ENCODE measurements around the gene ETV5. TPM values are rescaled to one million over a fixed set of nuclear protein-coding genes. Genes with fewer than 3 reads are reported as not detected.

Gene ETV5
- total and polyA plus RNA-seq, 2 donors (not counting 3 experiments of a cell fraction or from before 2014, with no cell fraction given), result 8.8 to 40.9 TPM

DNA sequence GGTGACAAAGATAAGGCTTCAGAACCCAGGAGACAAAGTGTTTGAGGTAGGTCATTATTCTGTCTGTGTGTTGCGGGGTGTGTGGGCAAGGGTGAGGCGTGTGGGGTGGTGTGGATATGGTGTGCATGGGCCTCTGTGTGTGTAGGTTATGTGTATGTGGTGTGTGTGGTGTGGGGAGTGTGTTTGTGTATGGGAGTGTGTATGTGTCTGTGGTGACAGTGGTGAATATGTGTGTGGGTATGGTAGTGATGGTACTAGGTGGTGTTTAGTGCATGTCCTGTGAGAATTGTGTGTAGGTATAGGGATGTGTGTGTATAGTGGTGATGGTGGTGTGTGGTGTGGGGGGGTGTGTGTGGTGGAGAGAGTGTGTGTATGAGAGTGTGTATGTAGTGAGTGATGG is 16.2 kb upstream of the ETV5 start:
- Histone ChIP-seq H3K79me2 (ENCODE audit: control insufficient read depth, insufficient read depth, low read length) (no peaks in the 10 kb centered on the region), H3K9ac (replicated peaks; ENCODE audit: extremely low read depth, insufficient read depth, low read length) (no peak overlapping the region), H4K20me1 (replicated peaks; ENCODE audit: control insufficient read depth, extremely low read depth, insufficient read depth, low read length) (no peaks in the 10 kb centered on the region), H2AFZ (ENCODE audit: low read depth, low read length) (no peak overlapping the region), H3K9me1 (replicated peaks; ENCODE audit: control insufficient read depth, extremely low read depth, insufficient read depth, low read length) (no peaks in the 10 kb centered on the region), H3K9me3 (replicated peaks; ENCODE audit: control insufficient read depth, insufficient read depth, low read length) (no peaks in the 10 kb centered on the region), H3K36me3 (ENCODE audit: control insufficient read depth in 2 of 2, extremely low read depth in 1 of 2, insufficient read depth in 2 of 2, low read length in 2 of 2) (no peaks in the 10 kb centered on the region), H3K4me2 (ENCODE audit: insufficient read depth, low read length) (no peak overlapping the region), H3K4me3 (replicated peaks in 1 of 3; ENCODE audit: insufficient read depth in 1 of 3, low read depth in 1 of 3, low read length in 3 of 3) (no peak overlapping the region), H3K27ac (ENCODE audit: insufficient read depth, low read depth, low read length) (no peak overlapping the region), H3K4me1 (ENCODE audit: control insufficient read depth, extremely low read depth, insufficient read depth, low read length) (no peaks in the 10 kb centered on the region), H3K27me3 (ENCODE audit: control insufficient read depth in 2 of 2, insufficient read depth in 2 of 2, low read length in 2 of 2) (peaks cover 5 to 7% of the 10 kb centered on the region in 2 experiments)
- POLR2A ChIA-PET, result no interaction called here
- no peak for DNase-seq (ENCODE audit: low read depth, low spot score)
- no TSS peak for BruUV-seq (replicated peaks)
- no peak for FAIRE-seq
- intact Hi-C loops (cut with micrococcal nuclease), result no loop called here
- CTCF ChIA-PET, result no interaction called here
- no peak for TF ChIP-seq POLR2A (IDR thresholded peaks at IDR 0.05; ENCODE audit: low read depth, low read length)
- TF ChIP-seq FOS (IDR thresholded peaks at IDR 0.05; ENCODE audit: borderline replicate concordance, insufficient read depth, low read length), result no peak
- no peak for TF ChIP-seq MYC (IDR thresholded peaks at IDR 0.05; ENCODE audit: low read depth, low read length)
- TF ChIP-seq, protein P1, sequence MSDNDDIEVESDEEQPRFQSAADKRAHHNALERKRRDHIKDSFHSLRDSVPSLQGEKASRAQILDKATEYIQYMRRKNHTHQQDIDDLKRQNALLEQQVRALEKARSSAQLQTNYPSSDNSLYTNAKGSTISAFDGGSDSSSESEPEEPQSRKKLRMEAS (IDR thresholded peaks at IDR 0.05; ENCODE audit: insufficient read depth, insufficient read length), result no peak
- no peak for TF ChIP-seq EZH2 (IDR thresholded peaks at IDR 0.05; ENCODE audit: borderline replicate concordance, low read depth, low read length, severe bottlenecking)
- TF ChIP-seq GATA2 (IDR thresholded peaks at IDR 0.05; ENCODE audit: insufficient read depth, insufficient read length, low read depth, low read length), result no peak
- TF ChIP-seq JUN (IDR thresholded peaks at IDR 0.05; ENCODE audit: borderline replicate concordance, insufficient read depth, insufficient read length, low read depth), result no peak
- TF ChIP-seq POLR2AphosphoS5 (IDR thresholded peaks at IDR 0.05; ENCODE audit: insufficient read depth, low read depth, low read length), result no peak
- TF ChIP-seq, protein P2, sequence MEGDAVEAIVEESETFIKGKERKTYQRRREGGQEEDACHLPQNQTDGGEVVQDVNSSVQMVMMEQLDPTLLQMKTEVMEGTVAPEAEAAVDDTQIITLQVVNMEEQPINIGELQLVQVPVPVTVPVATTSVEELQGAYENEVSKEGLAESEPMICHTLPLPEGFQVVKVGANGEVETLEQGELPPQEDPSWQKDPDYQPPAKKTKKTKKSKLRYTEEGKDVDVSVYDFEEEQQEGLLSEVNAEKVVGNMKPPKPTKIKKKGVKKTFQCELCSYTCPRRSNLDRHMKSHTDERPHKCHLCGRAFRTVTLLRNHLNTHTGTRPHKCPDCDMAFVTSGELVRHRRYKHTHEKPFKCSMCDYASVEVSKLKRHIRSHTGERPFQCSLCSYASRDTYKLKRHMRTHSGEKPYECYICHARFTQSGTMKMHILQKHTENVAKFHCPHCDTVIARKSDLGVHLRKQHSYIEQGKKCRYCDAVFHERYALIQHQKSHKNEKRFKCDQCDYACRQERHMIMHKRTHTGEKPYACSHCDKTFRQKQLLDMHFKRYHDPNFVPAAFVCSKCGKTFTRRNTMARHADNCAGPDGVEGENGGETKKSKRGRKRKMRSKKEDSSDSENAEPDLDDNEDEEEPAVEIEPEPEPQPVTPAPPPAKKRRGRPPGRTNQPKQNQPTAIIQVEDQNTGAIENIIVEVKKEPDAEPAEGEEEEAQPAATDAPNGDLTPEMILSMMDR (IDR thresholded peaks at IDR 0.05; ENCODE audit: extremely low read depth in 1 of 2, insufficient read depth in 1 of 2, low read depth in 1 of 2, low read length in 2 of 2), result no peak
- dilution Hi-C loops (cut with MboI; ENCODE audit: extremely low pct_ligation_motif_present, low sequenced_read_pairs), result no loop called here
